SU-DHL-6 (cell line): ENCODE results near the gene ACTMAP.

Experiments used
- CTCF ChIP-seq: fragments of 200-600 bp; sonication (generic); IDR thresholded peaks from one replicate; pipeline ENCODE4 v1.5.1; 2017; ENCODE audit warnings: antibody characterized with exemption, mild to moderate bottlenecking, low read length, moderate library complexity; ENCODE audit not compliant: insufficient read depth, poor library complexity, severe bottlenecking
- EZH2phosphoT487 ChIP-seq: fragments of 200-600 bp; sonication (generic), shearing (Covaris generic); conservative IDR thresholded peaks from 2 replicates; pipeline ENCODE4 v1.6.1; 2018; ENCODE audit warnings: mild to moderate bottlenecking, antibody characterized with exemption, low read length, moderate library complexity, mixed read lengths

GRCh38 chr19:40799558-40800338, 49.5 kb upstream of the ACTMAP start:
- TF ChIP-seq CTCF: no peak
- no peak for TF ChIP-seq EZH2phosphoT487
